ENCODE measurements around the gene QRFP. TPM values are rescaled to one million over a fixed set of nuclear protein-coding genes. Genes with fewer than 3 reads are reported as not detected.
A peak's percentile ranks its signal among the peaks of the same experiment; 100 is the strongest.

QRFP gene
- total and polyA plus RNA-seq, 2 of the 8 experiments (the other 6 are each of a cell fraction or from before 2014, with no cell fraction given): not detected

DNA sequence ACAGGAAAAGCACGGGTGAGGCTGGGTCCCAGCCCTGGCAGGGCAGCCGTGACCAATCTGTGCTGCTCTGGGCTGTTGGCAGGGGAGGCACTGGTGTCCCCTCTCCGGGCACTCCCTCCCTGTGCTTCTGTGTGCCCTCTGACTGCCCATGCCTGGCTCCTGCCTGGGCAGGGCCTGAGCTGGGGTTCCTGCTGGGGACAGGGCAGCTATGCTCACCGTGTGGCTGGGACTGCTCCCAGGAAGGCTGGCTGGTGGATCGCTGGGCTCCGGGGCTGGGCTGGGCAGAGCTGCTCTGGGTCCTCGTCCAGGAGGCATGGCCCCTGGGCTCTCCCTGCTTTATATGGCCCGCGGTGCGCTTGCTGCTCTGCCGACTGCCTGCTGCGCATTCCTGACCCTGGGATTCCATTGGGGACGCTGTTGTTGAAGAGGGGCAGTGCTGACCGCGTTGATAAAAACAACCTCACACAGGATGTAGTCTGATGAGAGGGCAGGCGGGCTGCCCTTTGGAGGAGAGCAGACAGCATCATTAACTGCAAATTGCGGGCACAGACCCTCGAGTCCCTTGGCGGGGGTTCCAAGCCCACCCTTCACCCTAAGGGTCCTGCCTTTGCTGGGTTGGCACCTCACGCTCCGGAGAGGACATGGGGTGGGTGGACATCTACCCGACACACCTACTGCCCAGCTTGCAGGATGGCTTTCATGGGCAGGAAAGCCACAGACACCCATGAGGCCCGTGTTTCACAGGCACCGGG is 955 bp downstream of the QRFP start:
- DNase-seq (ENCODE audit: low read depth in 1 of 2, low spot score in 2 of 2): peak in 1 of 2 experiments; percentile 57
- H4K20me1 ChIP-seq (replicated peaks in 1 of 2; ENCODE audit: control insufficient read depth in 1 of 2, insufficient read depth in 2 of 2, low read length in 2 of 2): peaks cover 4 to 6% of the 10 kb centered on the region in 2 experiments
- TF ChIP-seq NRF1 (IDR thresholded peaks at IDR 0.05; ENCODE audit: low read depth, low read length) (no peak), POU5F1 (IDR thresholded peaks at IDR 0.05; ENCODE audit: low read depth, low read length) (no peak), TBP (IDR thresholded peaks at IDR 0.05; ENCODE audit: low read depth, low read length) (no peak), CBX5 (IDR thresholded peaks at IDR 0.05; ENCODE audit: low read depth, low read length) (no peak), KDM4A (IDR thresholded peaks at IDR 0.05; ENCODE audit: low read depth, low read length, severe bottlenecking) (no peak), KDM1A (IDR thresholded peaks at IDR 0.05; ENCODE audit: borderline replicate concordance, low read length) (no peak), FOSL1 (IDR thresholded peaks at IDR 0.05; ENCODE audit: insufficient read depth, low read depth, low read length) (no peak), PHF8 (conservative IDR thresholded peaks at IDR 0.05; ENCODE audit: low read depth, low read length) (no peak), CHD2 (IDR thresholded peaks at IDR 0.05; ENCODE audit: low read length) (no peak), SP2 (IDR thresholded peaks at IDR 0.05; ENCODE audit: low read length) (no peak), SRF (IDR thresholded peaks at IDR 0.05; ENCODE audit: low read depth, low read length) (no peak), YY1 (IDR thresholded peaks at IDR 0.05; ENCODE audit: low read depth, low read length) (no peak), BRCA1 (IDR thresholded peaks at IDR 0.05; ENCODE audit: low read depth, low read length) (no peak)

More for the DNA sequence above, 955 bp downstream of the QRFP start:
- 86% methylated on average over 24 of the region's 24 CpGs; no CpG with 5 or more reads in 1 of the 2 experiments for WGBS, 2 experiments (ENCODE audit: extremely low coverage in 1 of 2, insufficient coverage in 1 of 2, insufficient read length in 1 of 2, insufficient replicate concordance in 2 of 2, low coverage in 1 of 2, low lambda C conversion rate in 2 of 2, missing lambda C conversion rate in 1 of 2)
- Histone ChIP-seq H3K27ac (ENCODE audit: low read depth, low read length) (no peak overlapping the region), H2AK5ac (ENCODE audit: low read depth, low read length) (no peak overlapping the region), H3K79me2 (ENCODE audit: control insufficient read depth in 1 of 2, insufficient read depth in 2 of 2, low read length in 2 of 2) (no peaks in the 10 kb centered on the region), H3K4me3 (ENCODE audit: extremely low read depth in 1 of 4, insufficient read depth in 2 of 4, low read depth in 3 of 4, low read length in 4 of 4) (no peak overlapping the region), H2BK15ac (ENCODE audit: low read length) (no peak overlapping the region), H3K4me1 (replicated peaks in 1 of 4; ENCODE audit: control insufficient read depth in 3 of 4, insufficient read depth in 4 of 4, low read length in 3 of 4) (peaks cover 0 to 3% (median 0%) of the 10 kb centered on the region in 4 experiments; a peak in 3 of 7 replicates), H3K79me1 (ENCODE audit: low read depth, low read length) (no peaks in the 10 kb centered on the region), H3K27me3 (replicated peaks in 1 of 4; ENCODE audit: control insufficient read depth in 3 of 4, extremely low read depth in 1 of 4, insufficient read depth in 3 of 4, low read length in 3 of 4) (no peaks in the 10 kb centered on the region), H2BK120ac (replicated peaks; ENCODE audit: low read depth, low read length) (no peak overlapping the region), H2BK12ac (ENCODE audit: low read depth, low read length) (no peak overlapping the region; the same call in 1 of the 2 replicates), H3K4me2 (ENCODE audit: insufficient read depth in 1 of 2, low read depth in 2 of 2, low read length in 2 of 2) (no peak overlapping the region), H3K56ac (replicated peaks; ENCODE audit: insufficient read length, low read depth, low read length) (no peak overlapping the region), H2BK20ac (ENCODE audit: low read length) (no peak overlapping the region), H3K9ac (replicated peaks in 1 of 4; ENCODE audit: extremely low read depth in 1 of 4, low read depth in 3 of 4, low read length in 3 of 4) (no peak overlapping the region), H3K14ac (ENCODE audit: insufficient read length) (no peak overlapping the region), H3K9me3 (ENCODE audit: insufficient read depth in 2 of 2, low read depth in 1 of 2, low read length in 1 of 2) (no peaks in the 10 kb centered on the region), H4K91ac (replicated peaks; ENCODE audit: insufficient read length, low read length) (no peak overlapping the region), H3K36me3 (ENCODE audit: control insufficient read depth in 2 of 4, insufficient read depth in 4 of 4, low read length in 3 of 4) (peaks cover 0 to 3% (median 0%) of the 10 kb centered on the region in 4 experiments; a peak in 1 of 8 replicates), H2BK5ac (ENCODE audit: low read depth, low read length) (no peak overlapping the region), H3K18ac (ENCODE audit: extremely low read depth, low read length) (no peak overlapping the region), H4K8ac (ENCODE audit: extremely low read depth, insufficient read depth, low read length) (no peak overlapping the region), H2AFZ (ENCODE audit: low read length) (no peak overlapping the region), H4K5ac (ENCODE audit: insufficient read length, low read depth, low read length) (no peak overlapping the region), H3K23me2 (ENCODE audit: low read depth, low read length) (no peaks in the 10 kb centered on the region), H3K4ac (replicated peaks; ENCODE audit: insufficient read length, low read depth, low read length) (no peak overlapping the region), H3K23ac (ENCODE audit: insufficient read length) (no peak overlapping the region)
- no peak for FAIRE-seq
- ChIA-PET CTCF (ENCODE audit: partially characterized antibody) (interaction anchor here (0.7 to 8.2 kb wide), 11 partner anchors 9 to 203 kb away, joined by 3 to 49 read pairs (median 4); no protein-coding TSS in a partner anchor), POLR2A (ENCODE audit: partially characterized antibody) (interaction anchor here (1.1 to 1.2 kb wide), 2 partner anchors 18 to 30 kb away, joined by 3 to 4 read pairs; no protein-coding TSS in a partner anchor)

Measured in H1 (cell line).